Activated CD8-positive, alpha-beta memory T cell treated with anti-CD3 and anti-CD28 coated beads for 24 hours (primary cell): ENCODE results near the gene SH2B2.
"Not testable (repeated sequence)": the region's sequence is repeated elsewhere in the genome, so short reads cannot be mapped to it uniquely, and the experiment has no call there.

Source experiments
- DNase-seq: peaks from one replicate; pipeline ENCODE4 v3.0.0-alpha.2; 2020

SH2B2 gene

DNA sequence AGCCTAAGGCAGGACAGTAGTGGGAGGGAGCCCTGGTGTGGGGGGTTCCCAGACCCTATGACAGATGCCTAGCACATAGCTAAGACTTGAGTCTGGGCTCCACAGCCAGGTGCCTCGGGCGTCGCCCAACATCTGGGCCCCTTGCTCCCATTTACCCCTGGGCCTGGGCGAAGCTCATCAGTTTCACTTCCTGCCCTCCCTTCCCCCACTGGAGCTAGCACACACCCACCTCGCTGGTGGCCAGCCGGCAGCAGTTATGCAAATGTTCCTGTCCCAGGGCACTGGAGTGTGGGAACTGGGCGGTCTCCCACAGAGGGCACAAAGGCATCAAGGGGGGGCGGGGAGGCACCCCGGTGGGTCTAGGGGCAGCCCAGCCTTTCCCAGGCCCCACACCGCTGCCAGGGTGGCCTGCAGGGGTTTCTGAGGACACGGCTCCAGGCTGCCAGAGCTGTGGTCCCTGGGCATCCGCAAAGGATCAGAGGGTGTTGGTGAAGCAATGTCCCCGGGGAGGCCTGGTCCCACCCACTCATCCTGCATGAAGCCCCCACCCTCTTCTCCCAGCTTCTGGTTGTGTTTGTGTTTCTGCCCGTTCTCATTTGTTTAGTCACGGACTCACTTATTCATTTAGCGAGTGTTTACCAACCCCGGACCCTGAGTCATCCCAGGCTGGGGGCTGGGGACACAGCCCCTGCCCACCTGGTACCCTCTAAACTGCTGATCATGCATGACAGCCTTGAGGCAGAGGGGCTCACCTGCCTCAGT is 20.4 kb downstream of the SH2B2 start:
- DNase-seq = no peak

DNA sequence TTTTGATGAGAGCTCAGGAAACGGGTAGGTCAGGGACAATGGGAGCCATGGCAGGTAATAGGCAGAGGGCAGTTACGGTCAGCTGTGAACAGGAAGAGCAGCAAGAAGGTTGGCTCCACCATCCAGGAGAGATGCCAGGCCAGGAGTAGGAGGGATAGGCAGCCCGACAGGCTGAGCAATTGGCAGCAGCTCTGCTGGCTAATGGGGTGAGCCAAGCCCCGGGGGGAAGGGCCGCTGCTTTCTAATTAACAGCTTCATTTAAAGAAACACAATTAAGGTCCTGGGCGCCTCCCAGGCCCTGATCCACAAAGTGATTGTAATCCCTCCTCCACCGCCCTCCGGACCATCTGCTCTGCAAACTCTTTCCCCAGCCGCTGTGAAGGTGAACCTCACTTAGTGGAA is 23.7 kb downstream of the SH2B2 start:
- DNase-seq = no peak

DNA sequence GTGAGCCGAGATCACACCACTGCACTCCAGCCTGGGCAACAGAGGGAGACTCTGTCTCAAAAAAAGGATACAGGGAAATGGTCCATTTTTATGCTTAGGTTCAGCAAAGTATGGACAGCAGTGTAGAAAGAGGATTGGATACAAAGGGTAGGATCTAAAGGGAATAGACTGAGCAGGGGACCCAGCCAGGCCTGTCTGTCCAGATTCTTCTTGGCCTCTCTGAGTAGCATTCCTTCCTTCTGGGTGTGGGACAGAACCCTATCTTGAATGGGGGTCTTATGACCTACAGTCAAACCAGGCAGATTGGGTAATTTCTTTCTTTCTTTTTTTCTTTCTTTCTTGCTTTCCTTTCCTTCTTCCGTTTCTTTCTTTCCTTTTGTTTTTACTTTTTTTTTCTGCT is 25.6 kb downstream of the SH2B2 start:
- no peak for DNase-seq

DNA sequence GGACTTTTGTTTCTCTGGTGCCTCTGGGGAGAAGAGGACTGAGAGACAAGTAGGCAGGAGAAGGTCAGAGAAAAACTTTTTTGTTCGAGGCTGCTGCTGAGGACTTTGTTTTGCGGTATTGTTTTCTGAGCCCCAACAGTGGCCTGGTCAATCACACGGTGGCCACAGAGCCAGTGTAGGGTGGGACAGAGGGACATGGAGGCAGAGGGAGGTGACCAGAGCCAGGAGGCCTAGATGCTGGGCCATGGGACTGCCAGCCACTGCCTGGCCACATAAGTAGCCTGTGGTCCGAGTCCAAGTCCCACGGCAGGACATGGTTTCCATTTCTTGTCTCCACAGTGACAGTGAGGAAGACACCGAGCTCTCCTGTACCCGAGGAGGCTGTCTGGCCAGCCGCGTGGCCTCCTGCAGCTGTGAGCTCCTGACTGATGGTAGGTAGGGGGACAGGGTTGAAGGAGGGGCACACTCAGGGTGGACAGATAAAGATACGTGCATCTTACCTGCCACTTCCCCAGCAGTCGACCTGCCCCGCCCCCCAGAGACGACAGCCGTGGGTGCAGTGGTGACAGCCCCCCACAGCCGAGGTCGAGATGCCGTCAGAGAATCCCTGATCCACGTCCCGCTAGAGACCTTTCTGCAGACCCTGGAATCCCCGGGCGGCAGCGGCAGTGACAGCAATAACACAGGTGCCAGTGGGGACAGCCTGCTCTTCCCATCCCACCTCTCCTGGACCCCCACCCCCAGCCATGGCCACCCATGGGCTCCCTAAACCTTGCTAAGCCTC is 27.5 kb downstream of the SH2B2 start:
- no peak for DNase-seq

DNA sequence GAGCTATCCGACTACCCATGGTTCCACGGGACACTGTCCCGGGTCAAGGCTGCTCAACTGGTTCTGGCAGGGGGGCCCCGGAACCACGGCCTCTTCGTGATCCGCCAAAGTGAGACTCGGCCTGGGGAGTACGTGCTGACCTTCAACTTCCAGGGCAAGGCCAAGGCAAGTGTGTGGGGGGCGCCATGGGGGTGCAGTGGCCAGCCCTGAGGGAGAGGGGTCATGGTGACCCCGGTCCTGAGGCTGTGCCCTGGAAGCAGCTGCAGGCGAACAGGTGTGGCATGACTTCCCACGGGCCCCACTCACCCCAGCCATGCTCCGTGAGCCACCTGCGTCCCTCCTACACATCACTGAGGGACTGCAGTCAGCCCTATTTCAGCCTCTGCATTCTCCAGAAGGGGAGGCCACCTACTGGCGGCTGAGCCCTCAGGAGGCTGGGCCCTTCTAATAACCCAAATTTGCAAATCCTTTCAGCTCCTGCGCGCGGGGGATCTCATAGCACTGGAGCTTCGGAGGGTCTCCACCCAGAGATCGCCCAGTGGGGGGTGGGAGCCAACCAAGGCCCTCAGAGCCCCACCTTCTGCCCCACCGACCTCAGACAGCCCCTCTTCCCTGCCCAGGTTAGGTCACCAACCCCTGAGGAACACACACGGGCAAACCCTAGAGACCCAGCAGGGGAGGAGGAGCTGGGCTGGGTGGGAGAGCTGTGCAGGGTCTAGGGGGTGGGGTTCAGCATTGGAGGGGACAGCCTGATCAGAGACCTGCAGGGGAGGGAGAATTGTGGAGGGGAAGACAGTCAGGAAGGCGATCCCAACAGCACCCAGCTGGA is 30.8 kb downstream of the SH2B2 start:
- DNase-seq = no peak

DNA sequence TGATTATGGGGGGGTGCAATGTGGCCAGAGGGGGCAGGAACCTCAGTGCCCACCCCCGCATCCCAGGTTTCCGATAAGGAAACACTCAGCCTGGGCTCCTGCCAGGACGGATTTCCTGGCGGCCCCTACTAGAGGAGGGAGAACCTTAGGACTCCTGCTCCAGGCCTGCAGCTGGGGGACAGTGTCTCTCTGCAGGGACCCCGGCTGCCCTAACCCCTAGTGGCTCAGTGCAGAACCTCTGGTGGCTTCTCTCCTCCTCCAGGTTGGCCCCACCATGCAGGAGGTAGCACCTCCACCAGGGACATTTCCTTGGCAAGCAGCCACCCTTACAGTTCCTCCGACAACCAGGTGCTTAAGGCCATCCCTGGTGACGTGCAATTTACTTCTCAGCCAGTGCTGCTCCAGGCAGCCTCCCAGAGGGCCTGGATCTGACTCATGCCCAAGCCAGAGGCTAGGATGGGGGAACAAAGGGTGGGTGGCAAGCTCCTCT is 31.9 kb downstream of the SH2B2 start:
- DNase-seq = no peak

DNA sequence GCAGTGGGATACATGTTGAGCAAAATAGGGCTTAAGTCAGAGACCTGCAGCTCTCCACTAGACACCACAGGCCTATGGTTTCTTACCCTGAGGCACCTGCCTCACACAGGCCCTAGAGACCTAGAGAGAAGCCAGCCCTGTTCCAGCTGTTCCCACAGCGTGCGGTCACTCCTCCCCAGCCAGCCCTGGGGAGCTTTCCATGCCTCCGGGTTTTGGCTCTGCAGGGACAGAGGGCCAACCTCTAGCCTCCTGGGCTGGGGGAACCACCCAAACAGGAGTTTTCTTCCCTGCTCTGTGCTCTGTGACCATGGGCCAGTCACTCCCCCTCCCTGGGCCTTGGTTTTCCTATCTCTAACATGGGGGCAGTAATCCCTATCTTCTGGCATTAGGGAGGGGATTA is 33.0 kb downstream of the SH2B2 start:
- DNase-seq = no peak

DNA sequence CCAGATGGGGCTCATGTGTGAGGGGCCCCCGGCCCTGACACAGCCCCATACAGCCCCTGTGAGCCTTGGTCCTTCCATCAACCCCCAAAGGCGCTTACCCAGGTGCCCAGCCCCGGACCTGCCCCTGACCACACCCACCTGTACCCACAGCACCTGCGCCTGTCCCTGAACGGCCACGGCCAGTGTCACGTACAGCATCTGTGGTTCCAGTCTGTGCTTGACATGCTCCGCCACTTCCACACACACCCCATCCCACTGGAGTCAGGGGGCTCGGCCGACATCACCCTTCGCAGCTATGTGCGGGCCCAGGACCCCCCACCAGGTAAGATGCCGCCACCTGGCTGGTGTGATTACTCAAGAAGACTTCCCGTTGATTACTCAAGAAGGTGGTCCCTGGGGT is 33.5 kb downstream of the SH2B2 start:
- no peak for DNase-seq

DNA sequence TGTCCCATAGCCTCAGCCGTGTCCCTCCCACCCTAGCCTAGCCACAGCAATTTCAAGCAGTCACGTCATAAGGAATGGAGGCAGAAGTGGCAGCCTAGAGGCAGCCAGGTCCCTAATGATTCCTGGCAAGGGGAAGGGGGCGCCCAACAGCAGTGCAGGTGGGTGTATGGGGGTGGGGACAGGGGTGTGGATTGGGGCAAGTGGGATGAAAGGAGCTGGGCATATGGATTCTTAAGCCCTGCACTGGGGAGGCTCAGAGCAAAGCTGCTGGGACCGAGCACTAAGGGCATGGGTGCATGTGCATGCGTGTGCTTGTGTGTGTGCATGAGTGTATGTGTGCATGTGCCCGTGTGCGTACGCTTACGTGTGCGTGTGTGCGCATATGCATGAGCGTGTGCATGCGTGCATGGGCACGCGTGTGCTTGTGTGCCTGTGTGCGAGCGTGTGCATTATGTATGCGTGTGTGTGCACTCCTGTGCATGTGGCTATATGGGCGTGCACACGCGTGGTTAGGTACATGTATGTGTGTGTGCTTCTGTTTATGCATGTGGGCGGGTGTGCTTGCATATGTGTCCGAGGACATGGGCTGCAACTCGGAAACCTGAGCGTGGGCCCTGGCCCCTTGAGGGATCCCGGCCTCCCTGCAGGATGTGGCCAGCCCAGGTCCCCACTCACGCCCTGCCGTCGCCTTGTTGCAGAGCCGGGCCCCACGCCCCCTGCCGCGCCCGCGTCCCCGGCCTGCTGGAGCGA is 34.1 kb downstream of the SH2B2 start:
- no peak for DNase-seq

DNA sequence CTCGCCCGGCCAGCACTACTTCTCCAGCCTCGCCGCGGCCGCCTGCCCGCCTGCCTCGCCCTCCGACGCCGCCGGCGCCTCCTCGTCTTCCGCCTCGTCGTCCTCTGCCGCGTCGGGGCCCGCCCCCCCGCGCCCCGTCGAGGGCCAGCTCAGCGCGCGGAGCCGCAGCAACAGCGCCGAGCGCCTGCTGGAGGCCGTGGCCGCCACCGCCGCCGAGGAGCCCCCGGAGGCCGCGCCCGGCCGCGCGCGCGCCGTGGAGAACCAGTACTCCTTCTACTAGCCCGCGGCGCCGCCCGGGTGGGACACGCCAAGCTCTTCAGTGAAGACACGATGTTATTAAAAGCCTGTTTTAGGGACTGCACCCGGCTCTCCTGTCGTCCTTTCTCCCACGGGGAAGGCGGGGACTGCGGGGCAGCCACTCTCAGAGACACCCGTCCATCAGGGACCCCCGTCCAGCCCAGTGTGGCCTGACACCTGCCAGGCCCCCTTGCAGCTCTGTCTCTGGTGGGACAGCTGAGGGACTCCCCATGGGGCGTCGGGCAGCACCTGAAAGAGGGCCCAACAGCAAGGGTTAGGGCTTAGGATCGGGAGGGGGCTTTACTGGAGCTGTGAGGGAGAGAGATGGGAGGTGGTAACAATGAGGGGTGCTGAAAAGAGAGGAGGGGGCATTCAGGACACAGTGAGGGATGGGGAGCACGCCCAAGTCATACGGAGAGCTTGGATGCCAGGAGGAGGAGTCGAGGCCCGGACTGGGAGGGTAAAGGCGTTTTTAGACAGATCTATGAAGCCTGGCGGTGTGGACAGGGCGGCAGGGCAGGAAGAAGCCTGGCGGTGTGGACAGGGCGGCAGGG is 34.9 kb downstream of the SH2B2 start:
- DNase-seq = no peak

DNA sequence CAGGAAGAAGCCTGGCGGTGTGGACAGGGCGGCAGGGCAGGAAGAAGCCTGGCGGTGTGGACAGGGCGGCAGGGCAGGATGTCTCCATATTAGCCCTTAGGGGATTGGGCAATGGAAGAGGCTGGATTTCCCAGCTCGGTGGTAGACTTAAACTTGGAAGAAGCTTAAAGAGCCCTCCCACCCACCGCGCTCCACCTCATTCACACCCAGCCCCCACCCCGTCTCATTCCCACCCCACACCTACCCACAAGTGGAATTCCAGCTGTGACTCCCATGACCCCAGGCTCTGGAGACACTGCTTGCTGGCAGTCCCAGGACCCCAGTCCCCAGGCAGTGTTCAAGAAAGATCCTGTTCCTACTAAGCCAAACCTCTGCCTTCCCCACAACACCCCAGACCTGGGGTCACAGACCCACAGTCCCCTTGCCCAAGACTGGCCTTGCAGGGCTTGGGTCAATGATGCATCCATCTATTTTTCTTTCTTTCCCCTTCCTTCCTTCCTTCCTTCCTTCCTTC is 35.6 kb downstream of the SH2B2 start:
- DNase-seq = no peak

DNA sequence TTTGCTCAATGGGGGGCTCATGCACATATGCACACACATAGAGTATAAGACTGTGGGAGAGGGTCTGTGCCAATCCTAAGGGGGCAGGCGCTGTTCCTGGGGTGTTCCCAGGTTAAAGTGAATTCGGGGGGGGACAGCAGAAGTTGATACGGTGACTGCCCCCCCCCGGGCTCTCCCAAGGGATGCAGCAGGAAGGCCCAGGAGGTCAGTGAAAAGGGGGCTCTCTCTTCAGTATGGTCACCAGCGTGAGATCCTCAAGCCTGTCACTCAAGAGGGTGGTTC is 37.2 kb downstream of the SH2B2 start:
- DNase-seq = no peak

DNA sequence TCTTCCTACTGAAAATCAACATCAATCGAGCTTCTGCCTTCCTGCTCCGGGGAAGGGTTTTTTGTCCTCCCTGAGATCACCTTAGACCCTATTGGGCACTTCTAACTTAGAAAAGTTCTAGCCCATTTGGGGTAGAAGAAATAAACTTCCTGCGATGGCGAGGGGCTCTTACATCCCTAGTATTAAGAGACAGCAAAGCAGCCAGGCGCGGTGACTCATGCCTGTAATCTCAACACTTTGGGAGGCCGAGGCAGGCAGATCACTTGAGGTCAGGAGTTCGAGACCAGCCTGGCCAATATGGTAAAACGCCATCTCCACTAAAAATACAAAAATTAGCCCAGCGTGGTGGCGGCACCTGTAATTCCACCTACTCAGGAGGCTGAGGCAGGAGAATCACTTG is 38.4 kb downstream of the SH2B2 start:
- DNase-seq = not testable (repeated sequence)

DNA sequence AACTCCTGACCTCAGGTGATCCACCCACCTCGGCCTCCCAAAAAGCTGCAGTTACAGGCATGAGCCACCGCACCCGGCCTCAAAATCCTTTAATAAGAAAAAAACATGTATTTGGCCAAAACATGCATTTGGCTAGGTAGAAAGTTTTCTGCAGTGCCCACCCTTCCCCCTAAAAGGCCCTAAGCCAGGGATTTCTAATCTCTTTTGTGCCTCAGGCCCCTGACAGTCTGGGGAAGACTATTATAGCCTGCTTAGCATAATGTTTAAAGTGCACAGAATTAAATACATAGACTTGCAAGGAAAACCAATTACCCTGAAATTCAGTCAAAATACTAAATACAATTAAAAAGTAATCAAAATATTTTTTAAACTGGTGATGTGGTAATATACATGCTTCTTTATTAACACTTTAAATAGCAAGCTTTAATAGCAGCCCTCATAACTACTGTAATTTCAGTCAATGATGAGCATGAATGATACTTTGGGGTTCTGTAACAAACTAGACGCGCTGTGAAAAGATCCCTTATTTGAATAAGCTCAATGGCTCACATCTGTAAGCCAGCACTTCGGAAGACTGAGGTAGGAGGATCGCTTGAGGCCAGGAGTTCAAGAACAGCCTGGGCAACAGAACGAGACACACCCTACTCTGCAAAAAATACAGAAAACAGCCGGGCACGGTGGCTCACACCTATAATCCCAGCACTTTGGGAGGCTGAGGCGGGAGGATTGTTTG is 39.7 kb downstream of the SH2B2 start:
- no peak for DNase-seq

DNA sequence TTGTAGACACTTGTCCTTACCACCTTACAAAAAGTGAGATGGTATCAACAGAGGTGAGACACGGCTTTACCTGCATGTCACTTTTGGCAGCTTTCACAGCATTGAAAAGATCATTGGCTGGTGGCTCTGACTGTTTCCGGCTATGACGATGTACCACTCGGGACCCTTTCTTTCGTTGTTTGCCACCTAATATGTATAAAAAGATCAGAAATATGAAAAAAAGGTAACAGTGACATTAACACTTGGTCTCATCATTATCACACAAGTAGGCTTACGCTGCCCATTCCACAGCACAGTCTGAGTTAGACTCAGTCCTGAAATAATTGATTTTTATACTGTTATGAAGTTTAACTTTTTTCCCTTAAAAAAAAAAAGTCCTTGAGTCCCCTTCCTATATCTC is 40.5 kb downstream of the SH2B2 start:
- not testable (repeated sequence) for DNase-seq

DNA sequence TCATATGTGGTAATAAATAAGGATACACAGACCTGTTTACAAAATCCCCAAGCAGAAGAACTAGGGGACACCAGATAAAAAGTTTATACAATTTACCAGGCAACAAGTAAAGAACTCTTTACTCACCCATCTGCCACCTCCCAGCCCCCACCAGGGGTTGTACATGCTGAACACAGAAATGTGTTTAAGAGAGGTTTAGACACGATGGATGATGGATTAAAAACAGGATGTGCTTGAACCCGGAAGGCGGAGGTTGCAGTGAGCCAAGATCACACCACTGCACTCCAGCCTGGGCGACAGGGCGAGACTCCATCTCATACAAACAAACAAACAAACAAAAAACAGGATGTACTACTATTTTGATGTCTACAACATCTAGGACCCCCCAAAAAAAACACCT is 42.2 kb downstream of the SH2B2 start:
- DNase-seq = not testable (repeated sequence)

DNA sequence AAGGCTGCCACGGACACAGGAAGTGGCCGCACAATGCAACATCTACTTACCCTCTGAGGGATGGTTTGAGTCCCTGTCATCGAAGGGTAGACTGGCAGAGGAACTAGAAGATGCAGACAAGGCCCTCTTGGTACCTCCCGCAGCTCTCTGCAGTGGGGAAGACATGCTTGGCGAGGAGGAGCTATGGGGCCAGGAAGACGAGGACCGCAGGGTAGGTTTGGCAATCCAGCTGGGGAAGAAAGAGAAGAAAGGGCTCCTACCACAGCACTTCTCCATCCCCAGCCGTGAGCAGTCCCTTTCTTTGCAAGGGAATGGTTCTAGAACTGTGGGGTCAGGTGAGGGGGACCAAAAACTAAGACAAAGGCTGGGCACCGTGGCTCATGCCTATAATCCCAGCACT is 42.7 kb downstream of the SH2B2 start:
- not testable (repeated sequence) for DNase-seq

DNA sequence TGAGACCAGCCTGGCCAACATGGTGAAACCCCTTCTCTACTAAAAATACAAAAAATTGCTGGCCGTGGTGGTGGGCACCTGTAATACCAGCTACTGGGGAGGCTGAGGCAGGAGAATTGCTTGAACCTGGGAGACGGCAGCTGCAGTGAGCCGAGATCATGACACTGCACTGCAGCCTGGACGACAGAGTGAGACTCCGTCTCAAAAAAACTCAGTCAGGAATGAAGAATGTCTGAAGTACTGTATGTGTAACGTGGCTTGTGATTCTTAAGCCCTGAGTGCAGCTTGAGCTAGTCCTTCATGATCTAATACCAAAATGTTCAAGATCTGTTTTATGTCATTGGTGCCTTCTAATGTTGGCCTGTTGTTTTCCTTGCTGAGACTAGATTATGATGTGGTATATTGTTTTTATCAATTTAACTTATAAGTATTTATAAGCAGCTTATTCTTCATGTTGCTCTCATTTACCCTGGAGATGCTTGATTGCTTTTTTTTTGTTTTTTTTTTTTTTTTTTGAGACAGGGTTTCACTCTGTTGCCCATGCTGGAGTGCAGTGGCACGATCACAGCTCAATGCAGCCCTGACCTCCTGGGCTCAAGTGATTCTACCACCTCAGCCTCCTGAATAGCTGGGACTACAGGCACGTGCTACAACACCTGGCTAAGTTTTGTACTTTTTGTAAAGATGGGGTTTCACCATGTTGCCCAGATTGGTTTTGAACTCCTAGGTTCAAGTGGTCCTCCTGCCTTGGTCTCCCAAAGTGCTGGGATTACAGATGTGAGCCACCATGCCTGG is 44.2 kb downstream of the SH2B2 start:
- DNase-seq = not testable (repeated sequence)

DNA sequence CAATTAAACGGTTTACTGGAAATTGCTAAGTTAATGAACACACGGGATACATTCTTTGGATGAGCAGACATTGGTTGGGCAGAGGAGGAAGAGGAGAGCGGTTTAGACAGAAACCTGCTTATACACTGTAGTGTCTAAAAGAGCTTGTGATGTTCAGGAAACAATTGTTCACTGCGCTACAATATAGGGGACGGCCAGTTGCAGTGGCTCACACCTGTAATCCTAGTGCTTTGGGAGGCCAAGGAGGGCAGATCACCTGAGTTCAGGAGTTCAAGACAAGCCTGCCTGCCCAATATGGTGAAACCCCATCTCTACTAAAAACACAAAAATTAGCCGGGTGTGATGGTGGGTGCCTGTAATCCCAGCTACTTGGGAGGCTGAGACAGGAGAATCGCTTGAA is 48.9 kb downstream of the SH2B2 start:
- DNase-seq = not testable (repeated sequence)

DNA sequence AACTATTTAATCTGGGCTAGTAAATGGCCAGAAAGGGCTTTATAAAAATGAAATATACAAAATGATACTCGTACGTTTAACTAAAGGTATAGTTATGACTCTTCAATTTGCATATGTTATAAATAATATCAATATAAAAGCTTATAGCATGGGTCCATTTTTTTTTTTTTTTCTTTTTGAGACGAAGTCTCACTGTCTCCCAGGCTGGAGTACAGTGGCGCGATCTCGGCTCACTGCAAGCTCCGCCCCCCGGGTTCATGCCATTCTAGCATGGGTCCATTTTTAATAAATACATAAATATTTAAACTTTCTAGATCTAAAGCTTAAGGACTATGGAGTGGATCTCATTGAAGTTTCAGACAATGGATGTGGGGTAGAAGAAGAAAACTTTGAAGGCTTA is 50.3 kb downstream of the SH2B2 start:
- not testable (repeated sequence) for DNase-seq
